Measurements from ENCODE around the gene ARL8B. TPM values are rescaled to one million over a fixed set of nuclear protein-coding genes. Genes with fewer than 3 reads are reported as not detected.

ARL8B gene
- total RNA-seq, 1 experiment from 2014 or later, result 28.3 TPM

DNA sequence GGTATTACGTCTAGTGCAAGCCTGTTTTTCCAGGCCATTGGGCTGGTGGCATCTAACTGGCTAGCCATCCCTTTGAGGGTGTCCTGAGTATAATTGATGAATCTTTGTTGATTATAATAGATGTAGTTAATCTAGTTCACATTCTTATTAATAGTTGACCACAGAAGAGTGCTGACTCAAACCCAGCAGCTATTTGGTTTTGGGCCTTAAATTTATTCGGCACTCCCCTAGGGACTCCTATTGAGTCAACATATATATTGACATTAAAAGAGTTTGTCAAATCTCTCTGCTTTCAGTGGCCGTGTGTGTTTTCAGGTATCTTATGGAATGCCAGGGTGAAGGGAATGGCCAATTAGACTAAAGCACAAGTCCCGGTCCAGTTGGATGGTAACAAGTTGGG, 19.7 kb downstream of the ARL8B start:
- Mint-ChIP-seq H3K4me1 (peaks cover 26% of the 10 kb centered on the region), H3K4me3 (no peak overlapping the region), H3K27me3 (ENCODE audit: low read depth) (no peaks in the 10 kb centered on the region), H3K27ac (no peak overlapping the region), H3K36me3 (peaks cover 53% of the 10 kb centered on the region), H3K9me3 (peaks cover 47% of the 10 kb centered on the region)
- no peak for TF ChIP-seq ZNF232 (CRISPR knock-in tag; IDR thresholded peaks at IDR 0.05)
- TF ChIP-seq ZNF138 (CRISPR knock-in tag; conservative IDR thresholded peaks at IDR 0.05), result no peak
- TF ChIP-seq OVOL2 (CRISPR knock-in tag; IDR thresholded peaks at IDR 0.05; ENCODE audit: borderline replicate concordance), result no peak
- TF ChIP-seq MXD4 (CRISPR knock-in tag; IDR thresholded peaks at IDR 0.05; ENCODE audit: borderline replicate concordance), result no peak
- TF ChIP-seq, protein P1, sequence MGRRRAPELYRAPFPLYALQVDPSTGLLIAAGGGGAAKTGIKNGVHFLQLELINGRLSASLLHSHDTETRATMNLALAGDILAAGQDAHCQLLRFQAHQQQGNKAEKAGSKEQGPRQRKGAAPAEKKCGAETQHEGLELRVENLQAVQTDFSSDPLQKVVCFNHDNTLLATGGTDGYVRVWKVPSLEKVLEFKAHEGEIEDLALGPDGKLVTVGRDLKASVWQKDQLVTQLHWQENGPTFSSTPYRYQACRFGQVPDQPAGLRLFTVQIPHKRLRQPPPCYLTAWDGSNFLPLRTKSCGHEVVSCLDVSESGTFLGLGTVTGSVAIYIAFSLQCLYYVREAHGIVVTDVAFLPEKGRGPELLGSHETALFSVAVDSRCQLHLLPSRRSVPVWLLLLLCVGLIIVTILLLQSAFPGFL (CRISPR knock-in tag; IDR thresholded peaks at IDR 0.05; ENCODE audit: borderline replicate concordance), result no peak
- no peak for TF ChIP-seq NR2C2 (CRISPR knock-in tag; IDR thresholded peaks at IDR 0.05)
- POLR2A ChIA-PET, result no interaction called here
- no peak for DNase-seq (ENCODE audit: low spot score)
- no peak for ATAC-seq
- CTCF ChIA-PET, result no interaction called here

DNA sequence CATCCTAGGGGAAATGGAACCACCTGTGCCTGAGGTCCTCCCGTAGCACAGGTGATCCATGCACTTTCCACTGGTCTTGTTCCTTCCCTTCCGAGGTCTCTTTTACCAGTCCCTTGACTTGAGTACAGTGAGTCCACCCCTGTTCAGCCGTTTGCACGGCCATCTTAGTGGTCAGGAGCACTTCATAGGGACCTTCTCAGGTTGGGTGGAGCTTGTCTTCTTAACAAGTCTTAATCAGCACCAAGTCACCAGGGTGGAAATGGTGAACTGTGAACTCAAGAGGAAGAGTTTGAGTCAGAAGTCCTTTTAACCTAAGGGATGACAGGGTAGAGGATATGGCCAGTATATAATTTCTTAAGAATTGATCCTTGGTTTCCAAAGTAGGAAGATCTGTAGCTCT, 21.4 kb downstream of the ARL8B start:
- DNase-seq (ENCODE audit: low spot score), result no peak
- H3K27me3 Mint-ChIP-seq (ENCODE audit: low read depth), result no peaks in the 10 kb centered on the region
- ChIA-PET CTCF (no interaction called here), POLR2A (no interaction called here)
- ATAC-seq, result no peak
- no peak for TF ChIP-seq GABPB1 (CRISPR knock-in tag; IDR thresholded peaks at IDR 0.05)
- no peak overlapping the region for H3K27ac Mint-ChIP-seq
- no peak overlapping the region for H3K4me3 Mint-ChIP-seq
- H3K9me3 Mint-ChIP-seq, result peaks cover 60% of the 10 kb centered on the region
- H3K36me3 Mint-ChIP-seq, result peaks cover 67% of the 10 kb centered on the region
- H3K4me1 Mint-ChIP-seq, result peaks cover 19% of the 10 kb centered on the region

DNA sequence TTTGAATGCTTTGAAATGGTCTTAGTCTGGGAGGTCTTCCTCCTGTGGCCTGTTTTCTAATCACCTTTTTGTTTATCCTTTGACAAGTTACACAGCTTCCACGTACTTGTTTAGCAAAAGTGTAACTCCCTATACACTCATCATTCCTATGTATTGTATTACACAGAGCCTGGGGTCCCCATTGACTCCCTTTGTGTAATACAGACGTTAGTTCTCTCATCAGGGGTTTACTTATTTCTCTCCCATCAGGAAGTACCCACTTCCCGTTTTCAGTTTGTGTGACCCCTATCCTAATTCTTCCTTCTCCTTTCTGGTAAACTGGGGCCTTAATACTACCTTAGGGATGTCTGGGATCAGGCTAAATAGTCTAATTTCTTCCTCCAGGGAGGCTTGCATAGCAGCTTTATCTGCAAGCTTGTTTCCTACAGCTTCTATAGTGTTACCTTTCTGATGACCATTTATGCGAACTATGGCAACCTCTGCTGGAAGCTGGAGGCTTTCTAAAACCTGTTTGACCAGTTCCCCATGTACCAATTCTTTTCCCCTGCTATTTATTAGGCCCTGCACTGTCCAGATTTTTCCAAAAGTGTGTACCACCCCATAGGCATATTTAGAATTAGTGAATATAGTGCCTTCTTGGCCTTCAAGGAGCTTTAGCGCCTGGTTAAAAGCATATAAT, 22.4 kb downstream of the ARL8B start:
- no peaks in the 10 kb centered on the region for H3K27me3 Mint-ChIP-seq (ENCODE audit: low read depth)
- CTCF ChIA-PET, result no interaction called here
- peaks cover 60% of the 10 kb centered on the region for H3K9me3 Mint-ChIP-seq
- TF ChIP-seq NR2C2 (CRISPR knock-in tag; IDR thresholded peaks at IDR 0.05), result no peak
- TF ChIP-seq GRHL2 (CRISPR knock-in tag; IDR thresholded peaks at IDR 0.05; ENCODE audit: insufficient replicate concordance, severe bottlenecking), result no peak
- no peak for TF ChIP-seq ATF6 (CRISPR knock-in tag; IDR thresholded peaks at IDR 0.05)
- TF ChIP-seq, protein P2, sequence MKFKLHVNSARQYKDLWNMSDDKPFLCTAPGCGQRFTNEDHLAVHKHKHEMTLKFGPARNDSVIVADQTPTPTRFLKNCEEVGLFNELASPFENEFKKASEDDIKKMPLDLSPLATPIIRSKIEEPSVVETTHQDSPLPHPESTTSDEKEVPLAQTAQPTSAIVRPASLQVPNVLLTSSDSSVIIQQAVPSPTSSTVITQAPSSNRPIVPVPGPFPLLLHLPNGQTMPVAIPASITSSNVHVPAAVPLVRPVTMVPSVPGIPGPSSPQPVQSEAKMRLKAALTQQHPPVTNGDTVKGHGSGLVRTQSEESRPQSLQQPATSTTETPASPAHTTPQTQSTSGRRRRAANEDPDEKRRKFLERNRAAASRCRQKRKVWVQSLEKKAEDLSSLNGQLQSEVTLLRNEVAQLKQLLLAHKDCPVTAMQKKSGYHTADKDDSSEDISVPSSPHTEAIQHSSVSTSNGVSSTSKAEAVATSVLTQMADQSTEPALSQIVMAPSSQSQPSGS (CRISPR knock-in tag; IDR thresholded peaks at IDR 0.05; ENCODE audit: borderline replicate concordance, low read depth), result no peak
- TF ChIP-seq, protein P3, sequence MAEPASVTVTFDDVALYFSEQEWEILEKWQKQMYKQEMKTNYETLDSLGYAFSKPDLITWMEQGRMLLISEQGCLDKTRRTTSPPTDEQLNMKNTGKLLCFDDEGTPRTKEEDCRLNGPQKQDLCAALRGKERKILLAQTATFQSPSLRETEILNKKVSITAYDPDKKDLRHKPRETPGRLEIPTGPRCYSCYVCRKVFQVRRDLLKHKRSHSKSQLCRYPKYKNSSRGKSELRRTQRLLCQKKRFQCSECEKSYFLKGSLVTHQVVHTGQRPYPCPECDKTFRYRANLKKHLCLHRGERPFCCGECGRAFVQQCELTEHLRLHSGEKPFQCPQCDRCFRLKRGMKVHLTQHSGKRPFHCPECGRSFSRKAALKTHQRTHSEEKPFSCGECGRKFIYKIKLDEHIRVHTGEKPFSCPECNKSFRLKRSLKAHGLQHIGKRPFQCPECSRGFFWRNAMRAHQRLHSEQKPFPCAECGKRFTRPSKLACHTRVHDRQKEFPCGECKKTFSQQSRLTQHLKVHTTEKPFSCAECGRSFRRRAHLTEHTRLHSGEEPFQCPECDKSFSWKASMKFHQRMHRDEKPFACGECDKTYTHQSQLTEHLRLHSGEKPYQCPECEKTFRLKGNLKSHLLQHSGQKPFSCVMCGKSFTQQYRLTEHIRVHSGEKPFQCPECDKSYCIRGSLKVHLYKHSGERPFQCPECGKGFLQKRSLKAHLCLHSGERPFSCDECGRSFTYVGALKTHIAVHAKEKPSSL (CRISPR knock-in tag; conservative IDR thresholded peaks at IDR 0.05), result no peak
- no peak for TF ChIP-seq ESRRA (CRISPR knock-in tag; IDR thresholded peaks at IDR 0.05; ENCODE audit: borderline replicate concordance)
- TF ChIP-seq ZNF263 (CRISPR knock-in tag; IDR thresholded peaks at IDR 0.05; ENCODE audit: low read depth), result no peak
- TF ChIP-seq HMGA2 (CRISPR knock-in tag; IDR thresholded peaks at IDR 0.05), result no peak
- TF ChIP-seq ZMAT4 (CRISPR knock-in tag; IDR thresholded peaks at IDR 0.05), result no peak
- TF ChIP-seq ZNF281 (CRISPR knock-in tag; IDR thresholded peaks at IDR 0.05), result no peak
- no peak for TF ChIP-seq SP1 (CRISPR knock-in tag; conservative IDR thresholded peaks at IDR 0.05)
- H3K4me1 Mint-ChIP-seq, result peaks cover 19% of the 10 kb centered on the region
- POLR2A ChIA-PET, result no interaction called here
- ATAC-seq (no peak), DNase-seq (ENCODE audit: low spot score) (no peak)
- H3K27ac Mint-ChIP-seq, result peak overlapping the region; percentile 19; the same call in 1 of the 2 replicates
- no peak overlapping the region for H3K4me3 Mint-ChIP-seq
- H3K36me3 Mint-ChIP-seq, result peaks cover 67% of the 10 kb centered on the region
